Ectodermal cell (in vitro differentiated cells): ENCODE results near the gene MYPOP.
A peak's percentile ranks its signal among the peaks of the same experiment; 100 is the strongest.

Source experiments
- H3K27ac ChIP-seq: 2 replicates; pipeline ENCODE4 v1.7.0; 2013; ENCODE audit warnings: mild to moderate bottlenecking, low read depth, low read length; ENCODE audit not compliant: insufficient read depth, poor library complexity, severe bottlenecking
- H3K27me3 ChIP-seq: 2 replicates; pipeline ENCODE4 v1.7.0; 2013; ENCODE audit warnings: mild to moderate bottlenecking, low read length; ENCODE audit not compliant: insufficient read depth, control insufficient read depth, poor library complexity, severe bottlenecking
- H3K36me3 ChIP-seq: one replicate; pipeline ENCODE4 v1.7.0; 2013; ENCODE audit warnings: low read length; ENCODE audit not compliant: control insufficient read depth, insufficient read depth
- H3K4me1 ChIP-seq: one replicate; pipeline ENCODE4 v1.7.0; 2013; ENCODE audit warnings: low read length; ENCODE audit not compliant: control insufficient read depth, insufficient read depth
- H3K4me3 ChIP-seq: 2 replicates; pipeline ENCODE4 v1.7.0; 2013; ENCODE audit warnings: low read depth, low read length, control low read depth; ENCODE audit not compliant: insufficient read depth
- H3K9me3 ChIP-seq: 2 replicates; pipeline ENCODE4 v1.7.0; 2013; ENCODE audit warnings: mild to moderate bottlenecking, low read length, moderate library complexity; ENCODE audit not compliant: control insufficient read depth
- WGBS, 2 experiments: methylation state at CpG; one replicate each; pipeline ENCODE4 v1.1.7; 2013; ENCODE audit warnings: missing lambda C conversion rate in 2 of 2; 5-methylcytosine and 5-hydroxymethylcytosine counted together

MYPOP gene

DNA sequence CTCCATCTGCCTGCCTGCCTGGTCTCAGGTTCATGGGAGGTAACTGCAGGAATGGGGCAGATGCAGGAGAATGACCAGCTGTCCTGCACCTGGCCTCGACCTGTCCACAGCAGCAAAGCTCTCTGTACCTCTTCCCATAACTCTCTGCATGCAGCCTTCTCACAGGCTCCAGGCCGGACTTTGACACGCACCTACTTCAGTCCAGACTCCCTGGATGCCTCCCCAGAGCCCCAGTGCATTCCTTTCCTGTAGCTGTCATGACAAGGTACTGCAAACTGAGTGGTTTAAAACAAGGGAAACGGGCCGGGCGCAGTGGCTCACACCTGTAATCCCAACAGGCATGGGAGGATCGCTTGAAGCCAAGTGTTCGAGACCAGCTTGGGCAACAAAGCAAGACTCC, 8.9 kb upstream of the MYPOP start:
- H3K27ac ChIP-seq, result no peak overlapping the region
- H3K36me3 ChIP-seq, result no peaks in the 10 kb centered on the region
- H3K4me1 ChIP-seq, result no peaks in the 10 kb centered on the region
- 91 to 93% methylated on average over 8 of the region's 8 CpGs for WGBS, 2 experiments
- no peaks in the 10 kb centered on the region for H3K9me3 ChIP-seq
- H3K27me3 ChIP-seq, result no peaks in the 10 kb centered on the region
- no peak overlapping the region for H3K4me3 ChIP-seq

DNA sequence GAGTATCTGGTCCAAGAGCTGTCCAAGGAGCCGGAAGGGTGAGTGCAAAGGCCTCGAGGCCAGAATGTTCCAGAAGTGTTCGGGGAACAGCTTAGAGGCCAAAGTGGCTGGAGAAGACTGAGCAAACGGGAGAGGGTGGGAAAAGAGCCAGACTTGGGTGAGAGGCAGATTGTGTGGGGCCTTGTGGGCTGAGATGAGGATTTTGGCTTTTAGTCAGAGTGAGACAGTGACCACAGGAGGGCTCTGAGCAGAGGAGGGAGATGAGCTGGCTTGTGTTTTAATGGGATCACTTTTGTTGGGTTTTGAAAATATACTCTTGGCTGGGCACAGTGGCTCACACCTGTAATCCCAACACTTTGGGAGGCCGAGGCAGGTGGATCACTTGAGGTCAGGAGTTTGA, 6.5 kb upstream of the MYPOP start:
- H3K27me3 ChIP-seq, result no peaks in the 10 kb centered on the region
- H3K27ac ChIP-seq, result no peak overlapping the region
- WGBS, 2 experiments, result 90 to 93% methylated on average over 5 of the region's 5 CpGs
- no peak overlapping the region for H3K4me3 ChIP-seq
- no peaks in the 10 kb centered on the region for H3K4me1 ChIP-seq
- H3K36me3 ChIP-seq, result no peaks in the 10 kb centered on the region
- no peaks in the 10 kb centered on the region for H3K9me3 ChIP-seq

DNA sequence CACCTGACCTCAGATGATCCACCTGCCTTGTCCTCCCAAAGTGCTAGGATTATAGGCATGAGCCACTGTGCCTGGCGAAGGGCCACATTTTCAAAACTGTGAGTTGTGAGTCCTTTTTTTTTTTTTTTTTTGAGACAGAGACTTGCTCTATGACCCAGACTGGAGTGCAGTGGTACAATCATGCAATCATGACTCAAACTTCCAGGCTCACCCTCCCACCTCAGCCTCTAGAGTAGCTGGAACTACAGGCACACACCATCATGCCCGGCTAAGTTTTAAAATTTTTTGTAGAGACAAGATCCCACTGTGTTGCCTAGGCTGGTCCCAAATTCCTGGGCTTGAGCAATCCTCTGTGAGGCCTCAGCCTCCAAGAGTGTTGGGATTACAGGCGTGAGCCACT, 3.8 kb upstream of the MYPOP start:
- H3K27me3 ChIP-seq, result peaks cover 11% of the 10 kb centered on the region

DNA sequence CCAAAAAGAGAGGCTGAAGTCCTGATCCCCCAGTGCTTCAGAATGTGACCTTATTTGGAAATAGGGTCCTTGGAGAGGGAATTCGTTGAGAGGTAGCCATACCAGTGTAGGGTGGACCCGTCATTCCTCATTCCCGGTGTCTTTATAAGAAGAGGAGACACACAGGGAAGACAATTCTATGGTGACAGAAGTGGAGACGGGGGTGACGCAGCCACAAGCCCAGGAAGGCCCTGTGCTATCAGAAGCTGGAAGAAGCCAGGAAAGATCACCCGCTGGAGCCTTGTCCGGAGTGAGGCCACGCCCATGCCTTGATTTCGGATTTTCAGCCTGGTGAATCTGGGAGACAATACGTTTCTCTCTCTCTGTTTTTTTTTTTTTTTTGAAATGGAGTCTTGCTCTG, 2.6 kb upstream of the MYPOP start:
- H3K27me3 ChIP-seq, result peaks cover 23% of the 10 kb centered on the region
- WGBS, 2 experiments, result 86 to 92% methylated on average over 10 of the region's 10 CpGs
- H3K27ac ChIP-seq, result no peak overlapping the region
- H3K4me3 ChIP-seq, result no peak overlapping the region
- no peaks in the 10 kb centered on the region for H3K9me3 ChIP-seq
- H3K4me1 ChIP-seq, result no peaks in the 10 kb centered on the region
- peaks cover 7% of the 10 kb centered on the region for H3K36me3 ChIP-seq

More for the DNA sequence above, 3.8 kb upstream of the MYPOP start:
- Histone ChIP-seq H3K4me3 (no peak overlapping the region), H3K27ac (no peak overlapping the region), H3K4me1 (no peaks in the 10 kb centered on the region), H3K36me3 (no peaks in the 10 kb centered on the region), H3K9me3 (no peaks in the 10 kb centered on the region)
- WGBS, 2 experiments, result 91 to 96% methylated on average over 3 of the region's 3 CpGs

DNA sequence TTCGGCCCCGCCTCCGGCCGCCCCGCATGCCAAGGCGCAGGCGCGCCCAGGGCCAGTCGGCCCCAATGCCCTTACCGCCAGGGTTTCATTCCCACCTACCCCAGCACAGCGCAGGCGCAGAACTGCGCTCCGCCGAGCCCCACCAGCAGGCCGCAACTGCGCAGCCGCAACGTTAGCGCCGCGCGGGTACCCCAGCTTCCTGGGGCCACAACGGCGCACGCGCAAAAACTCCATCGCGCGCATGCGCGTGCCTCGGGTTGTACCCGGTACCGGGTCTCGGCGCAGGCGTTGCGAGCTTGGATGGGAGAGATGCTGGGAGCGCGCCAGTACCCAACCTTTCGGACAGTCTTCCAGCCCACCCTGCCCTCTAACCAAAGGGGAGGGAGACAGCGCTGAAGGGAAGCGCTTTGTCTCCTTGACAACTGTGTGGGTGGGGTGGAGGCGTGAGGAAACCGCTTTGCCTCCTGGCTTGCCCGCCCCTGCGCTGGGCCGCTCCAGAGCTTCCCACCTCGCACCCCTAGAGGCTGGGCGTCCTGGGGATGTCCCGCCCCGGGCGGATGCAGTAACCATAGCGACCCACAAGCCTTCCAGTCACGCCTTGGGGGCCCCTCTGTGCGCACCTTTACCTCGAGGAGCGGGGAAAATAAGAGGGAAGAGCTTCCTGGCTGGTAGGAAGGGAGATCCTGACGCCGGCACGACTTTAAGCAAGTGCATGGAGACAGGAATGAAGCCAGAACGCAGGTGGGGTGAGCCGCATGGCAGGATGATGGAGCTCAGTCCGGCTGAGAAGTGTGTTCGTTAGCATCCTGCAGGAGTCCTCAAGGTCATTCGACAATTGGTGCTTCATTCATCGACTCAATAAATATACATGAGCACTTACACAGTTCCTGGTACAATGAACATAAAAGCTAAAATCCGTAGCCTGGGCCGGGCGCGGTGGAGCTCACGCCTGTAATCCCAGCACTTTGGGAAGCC, 525 bp upstream of the MYPOP start:
- WGBS, 2 experiments, result 6 to 7% methylated on average over 73 of the region's 73 CpGs
- H3K27me3 ChIP-seq, result peaks cover 24% of the 10 kb centered on the region
- no peaks in the 10 kb centered on the region for H3K4me1 ChIP-seq
- peak overlapping the region; percentile 45 for H3K27ac ChIP-seq
- no peaks in the 10 kb centered on the region for H3K9me3 ChIP-seq
- peak overlapping the region; percentile 57 for H3K4me3 ChIP-seq
- H3K36me3 ChIP-seq, result peaks cover 15% of the 10 kb centered on the region

DNA sequence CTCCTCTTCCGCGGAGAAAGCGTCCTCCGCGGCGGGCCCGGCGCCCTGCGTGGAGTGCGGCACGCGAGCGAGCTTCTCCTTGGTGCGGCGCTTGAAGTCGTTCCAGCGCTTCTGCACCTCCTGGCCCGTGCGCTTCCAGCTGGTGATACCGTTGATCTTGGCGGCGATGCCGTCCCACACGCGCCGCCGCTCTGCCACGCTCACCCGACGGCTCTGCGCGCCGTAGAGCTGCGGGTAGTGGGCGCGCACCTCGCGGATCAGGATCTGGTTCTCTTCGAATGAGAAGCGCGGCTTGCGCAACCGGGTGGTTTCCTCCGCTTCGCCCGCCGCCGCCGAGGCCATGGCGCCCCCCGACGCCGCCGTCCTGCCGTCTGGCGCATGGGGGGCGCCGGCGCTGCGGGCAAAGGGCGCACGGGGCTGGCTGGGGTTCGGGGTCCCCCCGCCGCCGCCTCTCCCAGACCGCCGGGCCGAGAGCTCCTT, 941 bp downstream of the MYPOP start:
- 2% methylated on average over 69 of the region's 69 CpGs for WGBS, 2 experiments
- Histone ChIP-seq H3K27me3 (peaks cover 24% of the 10 kb centered on the region), H3K9me3 (no peaks in the 10 kb centered on the region), H3K27ac (no peak overlapping the region), H3K36me3 (peaks cover 15% of the 10 kb centered on the region), H3K4me1 (no peaks in the 10 kb centered on the region), H3K4me3 (peak overlapping the region; percentile 49)

GRCh38 chr19:45900738-45901431, 1.5 kb downstream of the MYPOP start:
- no peaks in the 10 kb centered on the region for H3K4me1 ChIP-seq
- no peaks in the 10 kb centered on the region for H3K9me3 ChIP-seq
- H3K36me3 ChIP-seq, result peaks cover 15% of the 10 kb centered on the region
- no peak overlapping the region for H3K27ac ChIP-seq
- peaks cover 24% of the 10 kb centered on the region for H3K27me3 ChIP-seq
- H3K4me3 ChIP-seq, result peak overlapping the region; percentile 49
- 32 to 34% methylated on average over 22 of the region's 22 CpGs for WGBS, 2 experiments

DNA sequence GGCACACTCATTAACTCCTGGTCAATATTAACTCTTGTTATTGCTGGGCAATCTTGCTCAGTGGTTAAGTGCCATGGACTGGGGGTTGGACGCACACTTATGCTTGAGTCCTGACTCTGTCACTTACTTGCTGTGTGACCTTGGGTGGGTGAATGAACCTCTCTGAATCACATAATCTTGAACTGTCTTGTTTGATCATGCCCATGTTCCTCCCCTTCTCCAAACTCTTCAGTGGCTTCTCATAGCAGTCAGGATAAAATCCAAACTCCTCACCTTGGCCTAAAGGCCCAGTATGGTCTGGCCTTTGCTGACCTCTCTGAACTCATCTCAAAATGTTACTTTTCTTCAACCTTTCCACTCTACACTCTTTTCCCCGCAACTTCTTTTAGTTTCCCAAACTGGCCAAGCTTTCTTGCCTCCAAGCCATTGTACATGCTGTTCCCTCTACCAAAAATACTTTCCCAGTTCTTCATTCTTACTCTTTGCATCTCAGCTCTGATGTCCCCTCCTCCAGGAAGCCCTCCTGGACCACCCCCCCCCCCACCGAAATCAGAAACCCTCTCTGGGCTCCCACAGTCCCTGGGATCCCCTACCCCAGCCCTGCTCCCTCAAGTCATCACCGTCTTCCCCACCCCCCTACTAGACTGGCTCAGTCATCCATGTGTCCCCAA, 2.4 kb downstream of the MYPOP start:
- no peak overlapping the region for H3K4me3 ChIP-seq
- peaks cover 24% of the 10 kb centered on the region for H3K27me3 ChIP-seq
- H3K4me1 ChIP-seq, result no peaks in the 10 kb centered on the region
- no peak overlapping the region for H3K27ac ChIP-seq
- no peaks in the 10 kb centered on the region for H3K9me3 ChIP-seq
- H3K36me3 ChIP-seq, result peaks cover 15% of the 10 kb centered on the region
- 91 to 96% methylated on average over 3 to 4 of the region's 4 CpGs for WGBS, 2 experiments

DNA sequence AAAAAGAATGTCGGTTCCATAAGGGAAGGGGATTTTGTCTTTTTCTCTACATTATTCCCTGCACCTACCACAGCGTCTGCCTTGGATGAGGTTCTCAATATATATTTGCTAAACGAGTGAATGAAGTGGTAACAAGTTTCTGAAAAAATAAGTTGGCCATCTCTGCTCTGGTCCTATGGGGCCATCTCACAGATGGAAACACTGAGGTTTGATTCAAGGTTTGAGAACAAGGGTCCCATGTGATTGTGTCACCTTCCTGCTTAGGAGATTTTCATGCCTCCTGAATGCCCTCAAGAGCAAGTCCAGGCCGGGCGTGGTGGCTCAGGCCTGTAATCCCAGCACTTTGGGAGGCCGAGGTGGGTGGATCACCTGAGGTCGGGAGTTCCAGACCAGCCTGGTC, 3.2 kb downstream of the MYPOP start:
- Histone ChIP-seq H3K27me3 (peaks cover 24% of the 10 kb centered on the region), H3K9me3 (no peaks in the 10 kb centered on the region), H3K4me1 (no peaks in the 10 kb centered on the region), H3K4me3 (no peak overlapping the region), H3K36me3 (peaks cover 15% of the 10 kb centered on the region), H3K27ac (no peak overlapping the region)
- 97 to 98% methylated on average over 7 of the region's 7 CpGs for WGBS, 2 experiments
